Mammary epithelial cell (primary cell): ENCODE results near the gene SIGLEC7.

Source experiments
- EZH2 ChIP-seq: IDR thresholded peaks from 2 replicates; pipeline ENCODE4 v1.6.1; 2012; ENCODE audit warnings: low read length, inconsistent platforms, borderline replicate concordance
- TF ChIP-seq, protein P1 (sequence below), 2 donors: IDR thresholded peaks in 1 of 2; conservative IDR thresholded peaks in 1 of 2; 2 replicates each; pipeline ENCODE4 v1.5.1; 2011 to 2012; ENCODE audit warnings: inconsistent platforms in 2 of 2, low read length in 2 of 2, mild to moderate bottlenecking in 2 of 2, control low read depth in 1 of 2, low read depth in 1 of 2; ENCODE audit not compliant: insufficient read depth in 1 of 2; ENCODE audit errors: extremely low read depth in 1 of 2

DNA sequence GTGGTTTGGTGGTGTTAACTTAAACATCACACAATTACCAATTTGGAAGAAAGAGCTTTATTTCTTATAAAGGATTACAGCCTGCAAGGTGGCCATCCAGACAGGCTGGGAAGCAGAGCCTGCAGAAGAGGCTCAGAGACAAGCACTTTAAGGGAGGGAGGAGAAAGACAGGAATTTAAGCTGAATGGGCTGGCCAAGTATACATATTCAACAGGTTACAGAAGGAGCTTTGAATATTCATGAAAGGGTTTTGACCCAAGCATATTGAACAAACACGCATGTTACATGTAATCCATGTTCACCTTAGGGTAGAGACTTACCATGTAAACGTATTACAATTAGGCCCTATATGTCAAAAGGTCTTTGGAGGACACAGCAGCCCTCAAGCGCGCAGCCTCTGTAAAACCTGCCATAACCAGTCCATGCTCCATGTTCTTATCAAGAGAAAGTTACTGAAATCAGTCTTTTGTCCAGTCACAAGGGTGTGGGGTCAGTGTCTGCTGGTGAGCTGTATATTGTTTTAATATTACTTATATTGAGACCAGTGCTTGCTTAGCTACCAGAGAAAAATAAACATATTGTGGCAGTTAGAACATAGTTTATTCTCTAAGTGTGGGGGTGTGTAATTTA, 19.9 kb downstream of the SIGLEC7 start:
- no peak for TF ChIP-seq EZH2
- TF ChIP-seq, protein P1, sequence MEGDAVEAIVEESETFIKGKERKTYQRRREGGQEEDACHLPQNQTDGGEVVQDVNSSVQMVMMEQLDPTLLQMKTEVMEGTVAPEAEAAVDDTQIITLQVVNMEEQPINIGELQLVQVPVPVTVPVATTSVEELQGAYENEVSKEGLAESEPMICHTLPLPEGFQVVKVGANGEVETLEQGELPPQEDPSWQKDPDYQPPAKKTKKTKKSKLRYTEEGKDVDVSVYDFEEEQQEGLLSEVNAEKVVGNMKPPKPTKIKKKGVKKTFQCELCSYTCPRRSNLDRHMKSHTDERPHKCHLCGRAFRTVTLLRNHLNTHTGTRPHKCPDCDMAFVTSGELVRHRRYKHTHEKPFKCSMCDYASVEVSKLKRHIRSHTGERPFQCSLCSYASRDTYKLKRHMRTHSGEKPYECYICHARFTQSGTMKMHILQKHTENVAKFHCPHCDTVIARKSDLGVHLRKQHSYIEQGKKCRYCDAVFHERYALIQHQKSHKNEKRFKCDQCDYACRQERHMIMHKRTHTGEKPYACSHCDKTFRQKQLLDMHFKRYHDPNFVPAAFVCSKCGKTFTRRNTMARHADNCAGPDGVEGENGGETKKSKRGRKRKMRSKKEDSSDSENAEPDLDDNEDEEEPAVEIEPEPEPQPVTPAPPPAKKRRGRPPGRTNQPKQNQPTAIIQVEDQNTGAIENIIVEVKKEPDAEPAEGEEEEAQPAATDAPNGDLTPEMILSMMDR (conservative IDR thresholded peaks at IDR 0.05 in 1 of 2, IDR thresholded peaks at IDR 0.05 in 1 of 2; ENCODE audit: extremely low read depth in 1 of 2, insufficient read depth in 1 of 2, low read depth in 1 of 2, low read length in 2 of 2) = no peak
